Activated CD8-positive, alpha-beta memory T cell treated with anti-CD3 and anti-CD28 coated beads for 1 hour (primary cell): ENCODE data around the gene DCLK2.

ENCODE experiments used
- DNase-seq, 2 donors: peaks; one replicate each; pipeline ENCODE4 v3.0.0-alpha.2; 2020; ENCODE audit warnings: low read depth in 1 of 2; ENCODE audit errors: extremely low read depth in 1 of 2

DCLK2 gene

DNA sequence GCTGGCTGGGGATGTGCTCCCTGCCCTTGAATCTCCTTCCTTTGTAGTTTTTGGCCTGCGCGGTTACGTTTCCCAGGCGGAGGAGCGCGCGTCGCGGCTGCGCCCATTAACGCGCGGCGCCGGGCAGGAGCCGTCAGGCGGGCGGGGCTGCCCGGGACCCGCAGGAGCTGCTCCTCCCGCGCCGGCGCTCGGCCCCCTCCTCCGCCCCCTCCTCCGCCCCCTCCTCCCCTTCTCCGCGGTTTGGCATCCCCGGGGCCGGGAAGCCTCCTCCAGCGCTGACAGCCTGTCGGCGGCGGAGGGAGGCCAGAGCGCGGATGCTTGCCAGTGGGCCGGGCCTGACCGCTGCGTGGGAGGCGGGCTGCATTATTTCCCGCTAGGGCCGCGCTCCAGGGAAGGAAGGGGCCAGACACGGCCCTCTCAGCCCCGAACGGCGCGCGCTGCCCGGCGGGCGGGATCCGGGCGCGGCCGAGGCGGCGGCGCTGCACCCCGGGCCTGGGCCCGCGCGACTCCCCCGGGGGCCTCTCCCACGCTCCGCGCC lies at the start of gene DCLK2:
Gene DCLK2 (plus strand): TSS at position 405 of the 538 bp plus-strand sequence. CDS start 583 bp downstream, outside the sequence.
- no peak for DNase-seq

GRCh38 chr4:150032541-150032940 lies 45.7 kb upstream of the DCLK2 start:
- no peak for DNase-seq

GRCh38 chr4:150033081-150033480 lies 45.2 kb upstream of the DCLK2 start:
- DNase-seq: no peak

DNA sequence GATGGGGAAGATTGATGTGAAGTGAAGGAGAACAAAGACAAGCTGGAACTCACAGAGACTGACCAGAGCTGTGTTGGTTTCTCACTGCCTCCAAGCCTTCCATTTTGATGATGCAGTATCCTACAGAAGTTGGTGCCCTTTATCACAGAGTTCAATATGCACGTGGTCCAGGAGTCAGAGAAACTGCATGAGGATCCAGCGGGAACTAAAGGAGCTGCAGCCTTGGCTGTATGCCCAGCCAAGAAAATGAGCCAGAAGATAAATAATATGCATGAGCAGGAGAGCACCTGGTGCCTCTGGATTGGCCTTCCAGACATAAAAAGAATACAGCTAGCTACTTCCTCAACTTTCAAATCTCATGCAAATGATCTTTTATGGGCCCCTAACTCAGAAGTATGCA lies 44.3 kb upstream of the DCLK2 start:
- DNase-seq: no peak

DNA sequence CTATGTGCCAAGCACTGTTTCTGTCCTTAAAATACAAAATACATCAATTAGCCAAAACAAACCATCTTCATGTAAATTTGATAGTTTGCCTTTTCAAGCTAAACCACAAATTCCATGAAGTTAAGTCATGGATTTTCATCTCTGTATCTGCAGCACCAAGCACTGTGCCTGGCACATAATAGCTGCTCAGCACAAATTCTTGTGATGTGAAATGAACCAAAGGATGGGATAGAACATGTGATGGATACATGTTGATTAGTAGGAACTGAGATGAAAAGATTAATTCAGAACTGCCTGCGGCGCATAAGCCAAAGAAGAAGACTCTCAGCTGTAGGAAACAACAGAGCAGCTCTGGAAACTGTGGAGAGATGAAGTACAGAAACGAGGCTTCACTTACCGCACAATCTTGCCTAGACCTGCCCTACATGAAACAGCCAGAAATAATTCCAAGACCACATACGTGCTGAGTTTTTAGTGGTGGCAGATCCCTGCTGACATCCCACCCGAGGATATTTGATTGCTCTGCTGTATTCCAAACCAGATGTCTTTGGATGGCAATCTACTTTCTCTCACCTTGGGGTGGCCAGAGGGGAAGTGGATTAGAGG lies 40.9 kb upstream of the DCLK2 start:
- DNase-seq: no peak

GRCh38 chr4:150038335-150039076 lies 39.7 kb upstream of the DCLK2 start:
- no peak for DNase-seq

GRCh38 chr4:150039274-150040127 lies 38.7 kb upstream of the DCLK2 start:
- no peak for DNase-seq

DNA sequence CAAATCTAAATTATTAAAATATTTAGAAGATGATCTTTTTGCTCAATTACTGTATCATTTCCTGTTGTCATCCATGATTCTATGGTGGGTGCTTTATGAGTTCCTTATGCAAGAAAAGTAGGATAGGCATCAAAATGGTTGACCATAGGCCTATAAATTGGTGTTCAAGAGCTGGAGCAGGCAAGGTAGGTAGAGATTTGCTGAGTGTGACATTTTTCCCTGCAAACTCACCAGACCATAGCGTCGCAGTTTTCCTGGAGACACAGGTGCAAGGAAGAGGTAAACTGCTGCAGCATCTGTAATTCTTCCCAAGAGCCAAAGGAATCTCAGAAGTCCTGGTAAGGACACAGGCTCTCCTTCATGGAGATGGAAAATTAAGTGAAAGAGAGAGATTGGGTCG lies 33.7 kb upstream of the DCLK2 start:
- DNase-seq: no peak

GRCh38 chr4:150045410-150045809 lies 32.8 kb upstream of the DCLK2 start:
- no peak for DNase-seq

DNA sequence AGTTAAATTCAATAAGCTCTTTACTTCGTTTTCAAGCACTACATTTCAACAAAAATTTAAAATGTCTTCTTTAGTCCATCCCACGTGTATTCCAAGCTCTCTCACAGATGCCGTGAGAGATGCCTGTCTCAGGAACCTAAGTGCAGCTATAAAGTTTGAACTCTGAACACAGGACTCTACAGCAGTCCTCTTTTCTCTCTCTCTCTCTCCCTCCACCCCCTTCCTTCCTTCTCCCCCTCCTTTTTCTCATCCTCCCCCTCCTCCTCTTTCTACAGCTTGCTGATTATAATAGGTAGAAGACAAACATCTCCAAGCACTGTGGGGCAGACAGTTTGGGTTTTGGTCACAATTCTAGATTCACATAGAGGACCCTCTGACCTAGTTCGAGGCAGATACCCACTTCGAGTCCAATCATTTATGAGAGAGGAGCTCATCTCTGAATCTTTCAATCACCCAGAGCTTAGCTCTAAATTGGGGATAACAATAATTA lies 31.5 kb upstream of the DCLK2 start:
- DNase-seq: no peak

GRCh38 chr4:150047546-150047945 lies 30.7 kb upstream of the DCLK2 start:
- DNase-seq: no peak

DNA sequence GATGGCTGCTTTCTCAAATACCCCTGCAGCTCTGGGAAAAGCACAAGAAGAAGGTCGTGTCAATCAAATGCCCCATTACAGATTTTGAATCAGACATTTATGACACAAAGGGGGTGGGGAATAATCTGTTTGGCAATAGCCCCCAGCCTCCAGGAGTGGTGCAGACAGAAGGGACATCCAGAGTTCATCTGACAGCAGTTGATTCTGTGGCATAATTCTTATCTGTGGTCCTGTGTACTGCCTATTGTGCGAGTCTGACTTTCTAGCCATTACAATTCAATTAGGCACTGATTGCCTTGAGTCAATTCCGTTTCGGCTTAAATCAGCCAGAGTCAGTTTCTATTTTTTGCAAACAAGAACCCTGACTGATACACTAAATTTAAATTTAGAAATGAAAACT lies 28.6 kb upstream of the DCLK2 start:
- DNase-seq: no peak

- no peak for DNase-seq
These were observed 27.7 kb upstream of the DCLK2 start for GRCh38 chr4:150050566-150050965.

GRCh38 chr4:150051111-150051510 lies 27.1 kb upstream of the DCLK2 start:
- DNase-seq: no peak

GRCh38 chr4:150055467-150055866 lies 22.8 kb upstream of the DCLK2 start:
- no peak for DNase-seq

- DNase-seq: no peak
These were observed 21.7 kb upstream of the DCLK2 start for GRCh38 chr4:150056569-150056968.

DNA sequence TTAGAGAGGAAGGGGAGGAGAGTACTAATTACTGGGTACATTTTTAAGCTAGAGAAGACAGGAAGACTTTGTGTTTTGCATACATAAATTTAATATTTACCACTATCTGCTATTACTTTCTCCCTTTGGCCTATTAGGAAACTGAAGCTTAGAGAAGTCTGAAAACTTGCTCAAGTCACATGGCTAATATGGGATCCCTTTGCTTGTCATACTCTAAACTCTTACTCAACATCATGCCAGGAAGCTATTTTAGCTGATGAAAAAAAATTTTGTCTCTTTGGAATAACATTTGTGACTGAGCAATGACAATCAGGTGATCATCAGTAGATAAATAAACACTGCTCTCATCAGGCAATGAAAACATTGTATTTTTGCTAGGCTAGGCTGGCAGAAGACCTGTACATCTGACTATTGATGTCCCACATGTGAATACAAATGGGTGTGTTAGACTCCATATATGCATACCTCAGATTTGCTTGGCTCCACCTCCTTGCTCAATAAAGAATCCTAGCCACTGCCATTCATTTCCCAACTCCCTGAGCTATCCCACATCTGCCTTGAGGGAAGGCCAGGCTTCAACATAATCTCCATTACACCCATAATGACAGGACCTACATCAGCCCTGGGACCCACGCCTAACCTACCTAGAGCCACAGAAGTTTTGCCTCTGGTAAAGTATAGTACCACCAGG lies 17.0 kb upstream of the DCLK2 start:
- no peak for DNase-seq

- DNase-seq: no peak
These were observed 15.1 kb upstream of the DCLK2 start for GRCh38 chr4:150063128-150063527.

DNA sequence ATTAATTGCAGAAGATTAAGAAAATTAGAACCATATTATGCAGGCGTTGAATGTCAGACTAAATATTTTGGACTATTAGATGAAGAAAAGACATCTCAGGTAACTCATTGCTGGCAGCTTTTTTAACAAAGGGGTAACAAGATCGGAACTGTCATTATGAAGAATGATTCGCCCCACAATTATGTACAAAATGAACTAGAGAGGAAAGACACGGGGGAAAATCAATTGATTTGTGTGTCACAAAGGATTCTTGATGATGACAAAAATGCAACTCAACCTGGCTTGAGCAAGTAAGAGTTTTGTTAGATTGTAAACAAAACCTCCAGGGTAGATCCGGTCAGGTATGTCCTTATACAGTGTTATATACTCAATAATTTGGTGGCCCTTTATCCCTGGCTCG lies 12.5 kb upstream of the DCLK2 start:
- DNase-seq: no peak

GRCh38 chr4:150067859-150068258 lies 10.4 kb upstream of the DCLK2 start:
- DNase-seq: no peak
